ENCODE results near the gene G6PD.

Gene G6PD

GRCh38 chrX:154515966-154516655 is 30.5 kb downstream of the G6PD start, which contains the start of gene FAM3A:
Gene FAM3A, minus strand, starts transcription at chrX:154516232. Its CDS starts 460 bp downstream, at chrX:154515772.
- DNase-seq: peak; percentile 78 to 87 (median 87)
- H3K4me3 ChIP-seq (ENCODE audit: control insufficient read depth in 1 of 7, extremely low read depth in 1 of 7, insufficient read depth in 4 of 7, low read depth in 2 of 7, low read length in 6 of 7): peak within 1 kb of the TSS; percentile 55 to 81 (median 71)
- ChIA-PET CTCF (interaction anchor here (1.5 to 2.5 kb wide), 2 partner anchors 11 to 16 kb away, joined by 5 to 13 read pairs; no protein-coding TSS in a partner anchor), POLR2A (interaction anchor here (0.6 to 1.5 kb wide), 4 partner anchors 26 to 145 kb away, joined by 3 to 4 read pairs (median 4); partner anchors contain the start of gene SLC10A3)
- H3K27ac ChIP-seq (ENCODE audit: insufficient read depth in 1 of 2, low read depth in 1 of 2, low read length in 2 of 2, poor library complexity in 1 of 2, severe bottlenecking in 2 of 2): peak within 1 kb of the TSS; percentile 61 to 77
- 39% methylated on average over 36 of the region's 59 CpGs for WGBS (ENCODE audit: insufficient coverage)
- peaks cover 0 to 33% (median 12%) of the 10 kb centered on the region in 4 experiments for H3K4me1 ChIP-seq (ENCODE audit: control extremely low read depth in 1 of 4, control insufficient read depth in 4 of 4, insufficient read depth in 4 of 4, low read length in 3 of 4)
- H3K27me3 ChIP-seq (replicated peaks in 2 of 5; ENCODE audit: control insufficient read depth in 4 of 5, insufficient read depth in 5 of 5, low read length in 4 of 5): peaks cover 0 to 8% (median 0%) of the 10 kb centered on the region in 5 experiments
- H3K36me3 ChIP-seq (ENCODE audit: control insufficient read depth in 4 of 4, insufficient read depth in 4 of 4, low read length in 3 of 4): no peaks in the 10 kb centered on the region
- H3K9me3 ChIP-seq (ENCODE audit: control extremely low read depth in 1 of 5, control insufficient read depth in 4 of 5, insufficient read depth in 2 of 5, low read depth in 1 of 5, low read length in 4 of 5): peaks cover 0 to 2% (median 0%) of the 10 kb centered on the region in 5 experiments

- peaks cover 0 to 36% (median 12%) of the 10 kb centered on the region in 4 experiments for H3K4me1 ChIP-seq (ENCODE audit: control extremely low read depth in 1 of 4, control insufficient read depth in 4 of 4, insufficient read depth in 4 of 4, low read length in 3 of 4)
- H3K9me3 ChIP-seq (ENCODE audit: control extremely low read depth in 1 of 5, control insufficient read depth in 4 of 5, insufficient read depth in 2 of 5, low read depth in 1 of 5, low read length in 4 of 5): peaks cover 0 to 2% (median 0%) of the 10 kb centered on the region in 5 experiments
- H3K27ac ChIP-seq (ENCODE audit: insufficient read depth in 1 of 2, low read depth in 1 of 2, low read length in 2 of 2, poor library complexity in 1 of 2, severe bottlenecking in 2 of 2): peak overlapping the region; percentile 61 to 77
- CTCF ChIA-PET: interaction anchor here (1.1 to 1.4 kb wide), 3 partner anchors 14 to 142 kb away, joined by 3 read pairs; no protein-coding TSS in a partner anchor
- peaks cover 0 to 8% (median 0%) of the 10 kb centered on the region in 5 experiments for H3K27me3 ChIP-seq (replicated peaks in 2 of 5; ENCODE audit: control insufficient read depth in 4 of 5, insufficient read depth in 5 of 5, low read length in 4 of 5)
- WGBS (ENCODE audit: insufficient coverage): 44% methylated on average over 28 of the region's 34 CpGs
- POLR2A ChIA-PET: interaction anchor here (1.5 kb wide), 1 partner anchor 145 kb away, joined by 4 read pairs; no protein-coding TSS in a partner anchor
- H3K36me3 ChIP-seq (ENCODE audit: control insufficient read depth in 4 of 4, insufficient read depth in 4 of 4, low read length in 3 of 4): no peaks in the 10 kb centered on the region
- peak in 2 of 3 donors; percentile 67 to 74 for DNase-seq
- peak overlapping the region; percentile 55 to 81 (median 71) for H3K4me3 ChIP-seq (ENCODE audit: control insufficient read depth in 1 of 7, extremely low read depth in 1 of 7, insufficient read depth in 4 of 7, low read depth in 2 of 7, low read length in 6 of 7)
Measured at GRCh38 chrX:154515090-154515965, 31.3 kb downstream of the G6PD start.

- peaks cover 0 to 8% (median 0%) of the 10 kb centered on the region in 5 experiments for H3K27me3 ChIP-seq (replicated peaks in 2 of 5; ENCODE audit: control insufficient read depth in 4 of 5, insufficient read depth in 5 of 5, low read length in 4 of 5)
- peaks cover 0 to 36% (median 12%) of the 10 kb centered on the region in 4 experiments for H3K4me1 ChIP-seq (ENCODE audit: control extremely low read depth in 1 of 4, control insufficient read depth in 4 of 4, insufficient read depth in 4 of 4, low read length in 3 of 4)
- ChIA-PET CTCF (interaction anchor here (1.3 kb wide), 2 partner anchors 21 to 140 kb away, joined by 3 read pairs; no protein-coding TSS in a partner anchor), POLR2A (no interaction called here)
- H3K27ac ChIP-seq (ENCODE audit: insufficient read depth in 1 of 2, low read depth in 1 of 2, low read length in 2 of 2, poor library complexity in 1 of 2, severe bottlenecking in 2 of 2): no peak overlapping the region
- H3K36me3 ChIP-seq (ENCODE audit: control insufficient read depth in 4 of 4, insufficient read depth in 4 of 4, low read length in 3 of 4): peaks cover 0 to 9% (median 2%) of the 10 kb centered on the region in 4 experiments
- H3K4me3 ChIP-seq (ENCODE audit: control insufficient read depth in 1 of 7, extremely low read depth in 1 of 7, insufficient read depth in 4 of 7, low read depth in 2 of 7, low read length in 6 of 7): no peak overlapping the region
- H3K9me3 ChIP-seq (ENCODE audit: control extremely low read depth in 1 of 5, control insufficient read depth in 4 of 5, insufficient read depth in 2 of 5, low read depth in 1 of 5, low read length in 4 of 5): peaks cover 0 to 13% (median 0%) of the 10 kb centered on the region in 5 experiments
- 85% methylated on average over 2 of the region's 2 CpGs for WGBS (ENCODE audit: insufficient coverage)
- DNase-seq: no peak
Measured at GRCh38 chrX:154513716-154514115, 32.9 kb downstream of the G6PD start.

- Histone ChIP-seq H3K4me3 (ENCODE audit: control insufficient read depth in 1 of 7, extremely low read depth in 1 of 7, insufficient read depth in 4 of 7, low read depth in 2 of 7, low read length in 6 of 7) (no peak overlapping the region), H3K36me3 (ENCODE audit: control insufficient read depth in 4 of 4, insufficient read depth in 4 of 4, low read length in 3 of 4) (peaks cover 0 to 16% (median 5%) of the 10 kb centered on the region in 4 experiments), H3K9me3 (ENCODE audit: control extremely low read depth in 1 of 5, control insufficient read depth in 4 of 5, insufficient read depth in 2 of 5, low read depth in 1 of 5, low read length in 4 of 5) (peaks cover 0 to 13% (median 0%) of the 10 kb centered on the region in 5 experiments), H3K27me3 (replicated peaks in 2 of 5; ENCODE audit: control insufficient read depth in 4 of 5, insufficient read depth in 5 of 5, low read length in 4 of 5) (peaks cover 0 to 8% (median 0%) of the 10 kb centered on the region in 5 experiments), H3K4me1 (ENCODE audit: control extremely low read depth in 1 of 4, control insufficient read depth in 4 of 4, insufficient read depth in 4 of 4, low read length in 3 of 4) (peaks cover 0 to 36% (median 12%) of the 10 kb centered on the region in 4 experiments), H3K27ac (ENCODE audit: insufficient read depth in 1 of 2, low read depth in 1 of 2, low read length in 2 of 2, poor library complexity in 1 of 2, severe bottlenecking in 2 of 2) (no peak overlapping the region)
- whole genome bisulfite sequencing (ENCODE audit: insufficient coverage): 95% methylated on average over 14 of the region's 16 CpGs
- ChIA-PET POLR2A (no interaction called here), CTCF (interaction anchor here (1.3 kb wide), 1 partner anchor 20 kb away, joined by 3 read pairs; no protein-coding TSS in a partner anchor)
- DNase-seq: no peak
Measured at GRCh38 chrX:154512879-154513553, 33.6 kb downstream of the G6PD start.

GRCh38 chrX:154511761-154512160 is 34.9 kb downstream of the G6PD start:
- DNase-seq: peak in 1 of 3 donors; percentile 8
- WGBS (ENCODE audit: insufficient coverage): 75% methylated on average over 2 of the region's 12 CpGs
- Histone ChIP-seq H3K9me3 (ENCODE audit: control extremely low read depth in 1 of 5, control insufficient read depth in 4 of 5, insufficient read depth in 2 of 5, low read depth in 1 of 5, low read length in 4 of 5) (peaks cover 0 to 16% (median 0%) of the 10 kb centered on the region in 5 experiments), H3K4me1 (ENCODE audit: control extremely low read depth in 1 of 4, control insufficient read depth in 4 of 4, insufficient read depth in 4 of 4, low read length in 3 of 4) (peaks cover 0 to 32% (median 11%) of the 10 kb centered on the region in 4 experiments), H3K27ac (ENCODE audit: insufficient read depth in 1 of 2, low read depth in 1 of 2, low read length in 2 of 2, poor library complexity in 1 of 2, severe bottlenecking in 2 of 2) (peak overlapping the region in 1 of 2 experiments; percentile 61), H3K4me3 (ENCODE audit: control insufficient read depth in 1 of 7, extremely low read depth in 1 of 7, insufficient read depth in 4 of 7, low read depth in 2 of 7, low read length in 6 of 7) (peak overlapping the region in 1 of 7 experiments; percentile 11), H3K36me3 (ENCODE audit: control insufficient read depth in 4 of 4, insufficient read depth in 4 of 4, low read length in 3 of 4) (peaks cover 0 to 25% (median 9%) of the 10 kb centered on the region in 4 experiments), H3K27me3 (replicated peaks in 2 of 5; ENCODE audit: control insufficient read depth in 4 of 5, insufficient read depth in 5 of 5, low read length in 4 of 5) (peaks cover 0 to under 1% (median 0%) of the 10 kb centered on the region in 5 experiments)
- POLR2A ChIA-PET: interaction anchor here (0.6 kb wide), 1 partner anchor 21 kb away, joined by 3 read pairs; the partner anchor contains the start of gene SLC10A3
- CTCF ChIA-PET: no interaction called here

GRCh38 chrX:154509455-154509854 is 37.2 kb downstream of the G6PD start:
- Histone ChIP-seq H3K4me3 (ENCODE audit: control insufficient read depth in 1 of 7, extremely low read depth in 1 of 7, insufficient read depth in 4 of 7, low read depth in 2 of 7, low read length in 6 of 7) (no peak overlapping the region), H3K27ac (ENCODE audit: insufficient read depth in 1 of 2, low read depth in 1 of 2, low read length in 2 of 2, poor library complexity in 1 of 2, severe bottlenecking in 2 of 2) (no peak overlapping the region), H3K9me3 (ENCODE audit: control extremely low read depth in 1 of 5, control insufficient read depth in 4 of 5, insufficient read depth in 2 of 5, low read depth in 1 of 5, low read length in 4 of 5) (peaks cover 0 to 13% (median 0%) of the 10 kb centered on the region in 5 experiments), H3K36me3 (ENCODE audit: control insufficient read depth in 4 of 4, insufficient read depth in 4 of 4, low read length in 3 of 4) (peaks cover 0 to 41% (median 9%) of the 10 kb centered on the region in 4 experiments), H3K4me1 (ENCODE audit: control extremely low read depth in 1 of 4, control insufficient read depth in 4 of 4, insufficient read depth in 4 of 4, low read length in 3 of 4) (peaks cover 0 to 21% (median 3%) of the 10 kb centered on the region in 4 experiments), H3K27me3 (replicated peaks in 2 of 5; ENCODE audit: control insufficient read depth in 4 of 5, insufficient read depth in 5 of 5, low read length in 4 of 5) (peaks cover 0 to 14% (median 0%) of the 10 kb centered on the region in 5 experiments)
- CTCF ChIA-PET: no interaction called here
- no peak for DNase-seq
- POLR2A ChIA-PET: no interaction called here
- WGBS (ENCODE audit: insufficient coverage): 90% methylated on average over 2 of the region's 5 CpGs
